Large intestine (tissue), 12 donors: ENCODE results near the gene CRB1. TPM values are rescaled to one million over a fixed set of nuclear protein-coding genes. Genes with fewer than 3 reads are reported as not detected.

ENCODE experiments used
- DNase-seq, 2 donors: peaks; one replicate each; pipeline versions ENCODE4 v3.0.0 to v3.0.0-alpha.2; 2013
- H3K27ac ChIP-seq: one replicate; pipeline ENCODE4 v1.5.1; 2013; ENCODE audit warnings: low read length
- H3K27me3 ChIP-seq: 2 replicates; pipeline ENCODE4 v1.6.1; 2013; ENCODE audit warnings: low read length; ENCODE audit not compliant: control insufficient read depth, insufficient read depth
- H3K36me3 ChIP-seq: 2 replicates; pipeline ENCODE4 v1.6.1; 2013; ENCODE audit warnings: low read length; ENCODE audit not compliant: control insufficient read depth, insufficient read depth
- H3K4me1 ChIP-seq: one replicate; pipeline ENCODE4 v1.6.1; 2013; ENCODE audit warnings: low read length; ENCODE audit not compliant: control insufficient read depth, insufficient read depth
- H3K4me3 ChIP-seq: one replicate; pipeline ENCODE4 v1.5.1; 2013; ENCODE audit warnings: low read length
- H3K9me3 ChIP-seq: one replicate; pipeline ENCODE4 v1.6.1; 2013; ENCODE audit warnings: mild to moderate bottlenecking, low read depth, low read length, moderate library complexity; ENCODE audit not compliant: control insufficient read depth
- WGBS: methylation state at CpG from one replicate; pipeline ENCODE4 v1.1.5; 2013; ENCODE audit warnings: low lambda C conversion rate; ENCODE audit not compliant: insufficient coverage; 5-methylcytosine and 5-hydroxymethylcytosine counted together
- long read RNA-seq, 11 donors: transcript quantifications; one replicate each; lab custom pipeline, GENCODE V29; 2026
- polyA plus RNA-seq: library from polyadenylated mRNA; unstranded; fragments of 120-200 nt; gene quantifications from one replicate; pipeline ENCODE4 v1.2.1, GENCODE V29; 2013

CRB1 gene
- 0.28 TPM for polyA plus RNA-seq
- long read RNA-seq, donor 1, result 0 reads
- long read RNA-seq, donor 2, result 0 reads
- long read RNA-seq, donor 3, result 0 reads
- long read RNA-seq, donor 4, result 0 reads
- long read RNA-seq, donor 5, result 0 reads
- long read RNA-seq, donor 6, result 0 reads
- long read RNA-seq, donor 7, result 0 reads
- long read RNA-seq, donor 8, result 0 reads
- long read RNA-seq, donor 9, result 0 reads
- long read RNA-seq, donor 10, result 0 reads
- long read RNA-seq, donor 11, result 0 reads

- no CpG with 5 or more reads among the region's 4 CpGs for WGBS
- no peaks in the 10 kb centered on the region for H3K4me1 ChIP-seq
Observed at GRCh38 chr1:197268012-197268411, at the start of gene CRB1. TSS of gene CRB1 (plus strand) at chr1:197268252. CDS start at chr1:197268413, 161 bp downstream.

GRCh38 chr1:197218857-197219256 lies 49.2 kb upstream of the CRB1 start:
- no peak for DNase-seq
- no peaks in the 10 kb centered on the region for H3K27me3 ChIP-seq
- no peaks in the 10 kb centered on the region for H3K9me3 ChIP-seq
- H3K36me3 ChIP-seq, result no peaks in the 10 kb centered on the region
- H3K4me3 ChIP-seq, result no peak overlapping the region
- no peaks in the 10 kb centered on the region for H3K4me1 ChIP-seq
- no peak overlapping the region for H3K27ac ChIP-seq

More at GRCh38 chr1:197268012-197268411, at the start of gene CRB1:
- H3K4me3 ChIP-seq, result no peak within 1 kb of the TSS
- no peaks in the 10 kb centered on the region for H3K36me3 ChIP-seq
- no peak within 1 kb of the TSS for H3K27ac ChIP-seq
- no peaks in the 10 kb centered on the region for H3K9me3 ChIP-seq
- no peak for DNase-seq
- peaks cover 3% of the 10 kb centered on the region for H3K27me3 ChIP-seq

- H3K4me3 ChIP-seq, result no peak overlapping the region
- H3K27ac ChIP-seq, result no peak overlapping the region
- no CpG with 5 or more reads among the region's 21 CpGs for WGBS
- DNase-seq, result no peak
- no peaks in the 10 kb centered on the region for H3K36me3 ChIP-seq
- no peaks in the 10 kb centered on the region for H3K4me1 ChIP-seq
- no peaks in the 10 kb centered on the region for H3K27me3 ChIP-seq
- H3K9me3 ChIP-seq, result no peaks in the 10 kb centered on the region
Observed at GRCh38 chr1:197222025-197222685, 45.9 kb upstream of the CRB1 start.

- no peak overlapping the region for H3K27ac ChIP-seq
- no peaks in the 10 kb centered on the region for H3K4me1 ChIP-seq
- no peaks in the 10 kb centered on the region for H3K27me3 ChIP-seq
- DNase-seq, result no peak
- no CpG with 5 or more reads among the region's 2 CpGs for WGBS
- H3K4me3 ChIP-seq, result no peak overlapping the region
- no peaks in the 10 kb centered on the region for H3K36me3 ChIP-seq
- no peaks in the 10 kb centered on the region for H3K9me3 ChIP-seq
Observed at GRCh38 chr1:197222780-197223179, 45.3 kb upstream of the CRB1 start.

GRCh38 chr1:197224160-197224559 lies 43.9 kb upstream of the CRB1 start:
- no peaks in the 10 kb centered on the region for H3K4me1 ChIP-seq
- H3K27ac ChIP-seq, result no peak overlapping the region
- DNase-seq, result no peak
- no peaks in the 10 kb centered on the region for H3K36me3 ChIP-seq
- no peaks in the 10 kb centered on the region for H3K27me3 ChIP-seq
- no peaks in the 10 kb centered on the region for H3K9me3 ChIP-seq
- H3K4me3 ChIP-seq, result no peak overlapping the region
- 100% methylated on average over 1 of the region's 1 CpG for whole genome bisulfite sequencing

- no peaks in the 10 kb centered on the region for H3K9me3 ChIP-seq
- no peaks in the 10 kb centered on the region for H3K27me3 ChIP-seq
- no peak for DNase-seq
- H3K4me1 ChIP-seq, result no peaks in the 10 kb centered on the region
- H3K4me3 ChIP-seq, result no peak overlapping the region
- WGBS, result no CpG with 5 or more reads among the region's 5 CpGs
- no peaks in the 10 kb centered on the region for H3K36me3 ChIP-seq
- no peak overlapping the region for H3K27ac ChIP-seq
Observed at GRCh38 chr1:197225611-197226010, 42.4 kb upstream of the CRB1 start.

- H3K27me3 ChIP-seq, result no peaks in the 10 kb centered on the region
- no peak for DNase-seq
- no peak overlapping the region for H3K4me3 ChIP-seq
- no CpG with 5 or more reads among the region's 1 CpG for WGBS
- no peaks in the 10 kb centered on the region for H3K36me3 ChIP-seq
- no peaks in the 10 kb centered on the region for H3K9me3 ChIP-seq
- no peak overlapping the region for H3K27ac ChIP-seq
- no peaks in the 10 kb centered on the region for H3K4me1 ChIP-seq
Observed at GRCh38 chr1:197234581-197234980, 33.5 kb upstream of the CRB1 start.

- H3K27ac ChIP-seq, result no peak overlapping the region
- no peak overlapping the region for H3K4me3 ChIP-seq
- H3K9me3 ChIP-seq, result no peaks in the 10 kb centered on the region
- H3K27me3 ChIP-seq, result no peaks in the 10 kb centered on the region
- no peaks in the 10 kb centered on the region for H3K4me1 ChIP-seq
- DNase-seq, result no peak
- WGBS, result no CpG with 5 or more reads among the region's 2 CpGs
- H3K36me3 ChIP-seq, result no peaks in the 10 kb centered on the region
Observed at GRCh38 chr1:197235355-197235754, 32.7 kb upstream of the CRB1 start.

GRCh38 chr1:197247465-197247864 lies 20.6 kb upstream of the CRB1 start:
- Histone ChIP-seq H3K9me3 (no peaks in the 10 kb centered on the region), H3K27ac (no peak overlapping the region), H3K4me1 (no peaks in the 10 kb centered on the region), H3K27me3 (no peaks in the 10 kb centered on the region), H3K4me3 (no peak overlapping the region), H3K36me3 (no peaks in the 10 kb centered on the region)
- DNase-seq, result no peak
- no CpG with 5 or more reads among the region's 1 CpG for WGBS

GRCh38 chr1:197249324-197249723 lies 18.7 kb upstream of the CRB1 start:
- Histone ChIP-seq H3K9me3 (no peaks in the 10 kb centered on the region), H3K4me3 (no peak overlapping the region), H3K27me3 (no peaks in the 10 kb centered on the region), H3K27ac (no peak overlapping the region), H3K36me3 (no peaks in the 10 kb centered on the region), H3K4me1 (no peaks in the 10 kb centered on the region)
- 74% methylated on average over 2 of the region's 2 CpGs for WGBS
- DNase-seq, result no peak

GRCh38 chr1:197250616-197251015 lies 17.4 kb upstream of the CRB1 start:
- Histone ChIP-seq H3K27ac (no peak overlapping the region), H3K4me1 (no peaks in the 10 kb centered on the region), H3K27me3 (no peaks in the 10 kb centered on the region), H3K9me3 (no peaks in the 10 kb centered on the region), H3K36me3 (no peaks in the 10 kb centered on the region), H3K4me3 (no peak overlapping the region)
- DNase-seq, result no peak
- WGBS, result no CpG with 5 or more reads among the region's 2 CpGs
